RPMI7951 (cell line): ENCODE measurements around the gene ASPRV1. TPM values are rescaled to one million over a fixed set of nuclear protein-coding genes. Genes with fewer than 3 reads are reported as not detected.
"Not testable (repeated sequence)": the region's sequence is repeated elsewhere in the genome, so short reads cannot be mapped to it uniquely, and the experiment has no call there.

ENCODE experiments used
- DNase-seq: peaks from one replicate; pipeline ENCODE4 v3.0.0-alpha.2; 2012; ENCODE audit warnings: low read depth
- total RNA-seq: library from RNA; depleted of rRNA; stranded (reverse); fragments of >200 nt; shearing (Covaris generic); gene quantifications from 2 replicates; pipeline ENCODE4 v1.2.3, GENCODE V29; 2014; rRNA removed

Gene ASPRV1
- 0.12 and 0.68 TPM in 2 replicates for total RNA-seq

GRCh38 chr2:69961496-69961895 is at the start of gene ASPRV1:
TSS of gene ASPRV1 (minus strand) at chr2:69961631. CDS start at chr2:69961436, 195 bp downstream.
- DNase-seq: no peak

GRCh38 chr2:70010576-70011111 is 49.2 kb upstream of the ASPRV1 start:
- DNase-seq: no peak

GRCh38 chr2:70009762-70010575 is 48.5 kb upstream of the ASPRV1 start:
- DNase-seq: no peak

GRCh38 chr2:70008290-70008689 is 46.9 kb upstream of the ASPRV1 start:
- no peak for DNase-seq

GRCh38 chr2:70007151-70007550 is 45.7 kb upstream of the ASPRV1 start:
- DNase-seq: no peak

- DNase-seq: no peak
These were observed 45.0 kb upstream of the ASPRV1 start for GRCh38 chr2:70006447-70006784.

- no peak for DNase-seq
These were observed 44.5 kb upstream of the ASPRV1 start for GRCh38 chr2:70005752-70006446.

GRCh38 chr2:70005216-70005615 is 43.8 kb upstream of the ASPRV1 start:
- DNase-seq: no peak

GRCh38 chr2:70003093-70003830 is 41.8 kb upstream of the ASPRV1 start:
- DNase-seq: no peak

- DNase-seq: no peak
These were observed 40.9 kb upstream of the ASPRV1 start for GRCh38 chr2:70002241-70002899.

- not testable (repeated sequence) for DNase-seq
These were observed 39.1 kb upstream of the ASPRV1 start for GRCh38 chr2:70000529-70000928.

- DNase-seq: no peak
These were observed 37.3 kb upstream of the ASPRV1 start for GRCh38 chr2:69998761-69999160.

GRCh38 chr2:69997015-69997830 is 35.8 kb upstream of the ASPRV1 start:
- peak; percentile 68 for DNase-seq

GRCh38 chr2:69995511-69995910 is 34.1 kb upstream of the ASPRV1 start:
- DNase-seq: no peak

- no peak for DNase-seq
These were observed 32.7 kb upstream of the ASPRV1 start for GRCh38 chr2:69994166-69994565.

GRCh38 chr2:69993708-69994107 is 32.3 kb upstream of the ASPRV1 start:
- DNase-seq: no peak

GRCh38 chr2:69993048-69993565 is 31.7 kb upstream of the ASPRV1 start:
- no peak for DNase-seq

GRCh38 chr2:69992310-69993047 is 31.0 kb upstream of the ASPRV1 start:
- no peak for DNase-seq

- DNase-seq: no peak
These were observed 28.1 kb upstream of the ASPRV1 start for GRCh38 chr2:69989441-69990105.
